Measurements from ENCODE around the gene PHC2.
"Not testable (repeated sequence)": the region's sequence is repeated elsewhere in the genome, so short reads cannot be mapped to it uniquely, and the experiment has no call there.

Gene PHC2

DNA sequence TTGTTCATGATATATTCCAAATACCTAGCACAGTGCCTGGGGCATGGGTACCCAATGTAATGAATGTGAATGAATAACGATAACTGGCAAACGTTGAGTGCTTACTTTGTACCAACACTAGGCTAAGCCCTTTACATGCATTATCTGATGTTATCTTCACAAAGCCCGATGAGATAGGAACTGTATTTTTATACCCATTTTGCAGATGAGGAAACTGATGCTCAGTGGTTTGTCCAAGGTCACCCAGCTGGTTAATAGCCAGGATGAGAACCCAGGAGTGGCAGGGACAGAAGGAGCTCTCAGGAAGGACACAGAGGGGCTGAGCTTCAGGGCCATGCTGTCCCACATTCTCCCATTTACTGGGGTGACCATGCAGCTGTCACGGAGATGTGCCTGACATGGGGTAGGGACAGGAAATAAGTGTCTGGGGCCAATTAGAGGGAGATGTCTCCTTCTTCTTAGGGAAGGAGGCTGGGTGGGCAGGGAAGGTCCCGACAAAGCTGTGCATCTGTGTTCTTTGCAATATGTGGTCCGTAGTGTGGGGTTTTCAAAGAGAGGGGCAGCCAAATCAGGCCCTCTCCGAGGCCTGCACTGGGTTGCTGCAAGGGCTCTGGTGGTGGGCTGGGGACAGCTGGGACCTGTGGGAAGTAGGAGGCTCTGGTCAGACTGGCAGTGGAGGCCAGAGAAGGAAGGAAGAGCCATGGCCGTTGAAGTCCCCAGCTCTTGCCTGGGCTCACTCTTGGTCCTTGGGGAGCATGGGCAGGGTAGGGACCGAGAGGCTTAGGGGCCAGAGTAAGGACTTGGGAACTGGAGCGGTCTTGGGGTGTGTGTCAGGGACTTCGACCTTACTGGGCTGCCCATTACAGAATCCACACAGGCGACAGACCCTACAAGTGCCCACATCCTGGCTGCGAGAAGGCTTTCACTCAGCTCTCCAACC is 136.6 kb downstream of the PHC2 start:
- Mint-ChIP-seq H3K9me3 (peaks cover 3% of the 10 kb centered on the region), H3K27ac (no peak overlapping the region), H3K4me3 (no peak overlapping the region), H3K36me3 (peaks cover 58% of the 10 kb centered on the region), H3K4me1 (peaks cover 16% of the 10 kb centered on the region), H3K27me3 (no peaks in the 10 kb centered on the region)
- no peak for ATAC-seq

DNA sequence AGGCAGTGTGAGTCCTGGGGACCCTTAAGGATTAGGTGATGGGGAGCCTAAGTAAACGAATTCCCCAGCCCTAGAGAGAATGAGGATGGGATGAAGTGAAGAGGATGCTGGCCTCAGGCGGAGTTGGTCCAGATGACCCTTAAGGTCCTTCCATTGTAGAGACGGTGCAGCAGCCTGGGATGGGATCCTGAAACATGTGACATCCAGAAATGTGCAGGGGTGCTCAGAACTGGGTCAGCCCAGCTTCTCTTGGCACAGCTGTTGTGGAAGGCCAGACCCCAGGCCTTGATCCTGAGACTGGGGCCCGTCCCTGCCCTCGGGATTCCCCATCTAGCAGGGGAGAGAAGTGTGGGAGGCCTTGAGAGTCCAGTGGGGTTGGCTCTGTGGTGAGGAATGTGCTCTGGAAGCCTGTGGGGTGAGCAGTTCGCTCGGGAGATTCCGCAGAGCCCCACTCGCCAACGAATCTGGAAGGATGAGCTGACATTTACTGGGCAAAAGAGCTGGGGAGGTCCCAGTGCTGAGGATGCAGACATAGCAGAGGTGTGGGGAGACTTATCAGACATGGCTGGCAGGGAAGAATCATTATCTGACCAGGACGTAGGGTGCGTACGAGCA is 138.1 kb downstream of the PHC2 start:
- H3K27me3 Mint-ChIP-seq = no peaks in the 10 kb centered on the region
- no peak overlapping the region for H3K27ac Mint-ChIP-seq

DNA sequence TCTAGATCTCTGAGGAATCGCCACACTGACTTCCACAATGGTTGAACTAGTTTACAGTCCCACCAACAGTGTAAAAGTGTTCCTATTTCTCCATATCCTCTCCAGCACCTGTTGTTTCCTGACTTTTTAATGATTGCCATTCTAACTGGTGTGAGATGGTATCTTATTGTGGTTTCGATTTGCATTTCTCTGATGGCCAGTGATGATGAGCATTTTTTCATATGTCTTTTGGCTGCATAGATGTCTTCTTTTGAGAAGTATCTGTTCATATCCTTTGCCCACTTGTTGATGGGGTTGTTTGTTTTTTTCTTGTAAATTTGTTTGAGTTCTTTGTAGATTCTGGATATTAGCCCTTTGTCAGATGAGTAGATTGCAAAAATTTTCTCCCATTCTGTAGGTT is 140.3 kb downstream of the PHC2 start:
- H3K36me3 Mint-ChIP-seq = peaks cover 51% of the 10 kb centered on the region
- H3K4me1 Mint-ChIP-seq = peaks cover 13% of the 10 kb centered on the region
- not testable (repeated sequence) for H3K4me3 Mint-ChIP-seq, ATAC-seq, H3K27me3 Mint-ChIP-seq, H3K27ac Mint-ChIP-seq, H3K9me3 Mint-ChIP-seq

More for the DNA sequence above, 138.1 kb downstream of the PHC2 start:
- Mint-ChIP-seq H3K4me1 (peaks cover 16% of the 10 kb centered on the region), H3K4me3 (no peak overlapping the region), H3K36me3 (peaks cover 58% of the 10 kb centered on the region), H3K9me3 (peaks cover 3% of the 10 kb centered on the region)
- ATAC-seq = no peak

DNA sequence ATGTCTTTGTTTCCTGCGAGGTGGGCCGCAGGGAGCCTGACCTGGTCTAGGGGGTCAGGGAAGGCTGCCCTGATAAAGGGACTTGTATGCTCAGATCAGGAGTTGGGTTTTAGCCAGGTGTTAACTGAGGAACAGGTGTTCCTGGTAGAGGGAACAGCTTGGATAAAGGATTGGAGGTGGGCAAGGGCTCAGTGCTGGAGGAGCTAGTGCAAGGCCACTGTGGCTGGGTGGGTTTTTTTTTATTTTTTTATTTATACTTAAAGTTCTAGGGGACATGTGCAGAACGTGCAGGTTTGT is 141.1 kb downstream of the PHC2 start:
- Mint-ChIP-seq H3K4me1 (peaks cover 8% of the 10 kb centered on the region), H3K27ac (no peak overlapping the region), H3K27me3 (no peaks in the 10 kb centered on the region), H3K4me3 (no peak overlapping the region), H3K36me3 (peaks cover 46% of the 10 kb centered on the region), H3K9me3 (peaks cover 3% of the 10 kb centered on the region)
- ATAC-seq = no peak

- Mint-ChIP-seq H3K27ac (no peak overlapping the region), H3K27me3 (no peaks in the 10 kb centered on the region), H3K36me3 (peaks cover 43% of the 10 kb centered on the region), H3K4me3 (no peak overlapping the region), H3K4me1 (peaks cover 8% of the 10 kb centered on the region), H3K9me3 (peaks cover 3% of the 10 kb centered on the region)
- no peak for ATAC-seq
Measured at GRCh38 chr1:33288976-33289857, 141.7 kb downstream of the PHC2 start.

DNA sequence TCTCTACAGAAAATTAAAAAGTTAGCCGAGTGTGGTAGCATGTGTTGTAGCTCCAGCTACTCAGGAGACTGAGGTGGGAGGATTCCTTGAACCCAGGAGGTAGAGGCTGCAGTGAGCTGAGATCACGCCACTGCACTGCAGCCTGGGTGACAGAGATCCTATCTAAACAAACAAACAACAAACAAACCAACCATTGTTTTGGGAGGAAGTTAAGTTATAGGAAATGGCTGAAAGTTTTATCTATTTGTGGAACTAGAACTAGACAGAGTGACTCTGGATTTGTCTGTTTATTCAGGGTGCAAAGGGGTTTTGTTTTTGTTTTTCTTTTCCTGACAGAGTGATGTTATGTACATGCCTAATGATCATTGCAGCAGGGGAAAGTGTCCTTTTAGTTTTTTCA is 143.6 kb downstream of the PHC2 start:
- Mint-ChIP-seq H3K9me3 (peaks cover 3% of the 10 kb centered on the region), H3K36me3 (peaks cover 47% of the 10 kb centered on the region), H3K4me3 (no peak overlapping the region), H3K4me1 (no peaks in the 10 kb centered on the region), H3K27ac (no peak overlapping the region), H3K27me3 (no peaks in the 10 kb centered on the region)
- no peak for ATAC-seq

GRCh38 chr1:33286451-33287185 is 144.3 kb downstream of the PHC2 start:
- Mint-ChIP-seq H3K27me3 (no peaks in the 10 kb centered on the region), H3K4me1 (no peaks in the 10 kb centered on the region), H3K27ac (no peak overlapping the region), H3K36me3 (peaks cover 53% of the 10 kb centered on the region), H3K4me3 (no peak overlapping the region), H3K9me3 (peaks cover 3% of the 10 kb centered on the region)
- ATAC-seq = no peak

DNA sequence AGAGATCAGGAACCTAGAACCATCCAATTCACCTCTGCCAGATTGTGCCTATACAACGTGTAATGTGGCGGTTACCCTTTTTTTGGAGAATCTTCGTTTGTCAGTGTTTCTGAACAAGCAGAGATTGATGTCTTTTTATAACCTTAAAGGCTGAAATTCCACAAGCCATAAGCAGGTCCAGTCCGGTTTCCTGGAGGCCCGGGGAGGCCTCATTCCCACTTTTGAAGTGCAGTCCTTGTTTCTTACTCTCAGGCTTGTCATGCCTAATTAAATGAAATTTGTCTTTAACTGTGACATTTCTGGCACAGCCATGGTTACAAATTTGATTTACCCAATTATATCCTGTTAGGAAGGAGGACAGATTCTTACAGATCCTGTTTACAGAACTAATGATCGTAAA is 146.8 kb downstream of the PHC2 start:
- ATAC-seq = no peak
- no peak overlapping the region for H3K4me3 Mint-ChIP-seq
- H3K27ac Mint-ChIP-seq = no peak overlapping the region
- peaks cover 56% of the 10 kb centered on the region for H3K36me3 Mint-ChIP-seq
- H3K4me1 Mint-ChIP-seq = no peaks in the 10 kb centered on the region
- no peaks in the 10 kb centered on the region for H3K9me3 Mint-ChIP-seq
- H3K27me3 Mint-ChIP-seq = no peaks in the 10 kb centered on the region

GRCh38 chr1:33282791-33283190 is 148.1 kb downstream of the PHC2 start:
- Mint-ChIP-seq H3K27ac (no peak overlapping the region), H3K27me3 (no peaks in the 10 kb centered on the region), H3K36me3 (peaks cover 45% of the 10 kb centered on the region), H3K9me3 (no peaks in the 10 kb centered on the region), H3K4me1 (no peaks in the 10 kb centered on the region), H3K4me3 (no peak overlapping the region)
- ATAC-seq = no peak

GRCh38 chr1:33281554-33282303 is 149.2 kb downstream of the PHC2 start:
- H3K4me1 Mint-ChIP-seq = no peaks in the 10 kb centered on the region
- peaks cover 51% of the 10 kb centered on the region for H3K36me3 Mint-ChIP-seq
- no peak overlapping the region for H3K27ac Mint-ChIP-seq
- no peaks in the 10 kb centered on the region for H3K27me3 Mint-ChIP-seq
- ATAC-seq = no peak
- H3K4me3 Mint-ChIP-seq = no peak overlapping the region
- H3K9me3 Mint-ChIP-seq = no peaks in the 10 kb centered on the region

- Mint-ChIP-seq H3K4me1 (no peaks in the 10 kb centered on the region), H3K4me3 (no peak overlapping the region), H3K27ac (no peak overlapping the region), H3K36me3 (peaks cover 51% of the 10 kb centered on the region), H3K9me3 (no peaks in the 10 kb centered on the region), H3K27me3 (no peaks in the 10 kb centered on the region)
- ATAC-seq = no peak
Measured at GRCh38 chr1:33280091-33280661, 150.7 kb downstream of the PHC2 start.

- ATAC-seq = no peak
- H3K4me3 Mint-ChIP-seq = no peak overlapping the region
- H3K27ac Mint-ChIP-seq = no peak overlapping the region
- H3K9me3 Mint-ChIP-seq = no peaks in the 10 kb centered on the region
- H3K36me3 Mint-ChIP-seq = peaks cover 37% of the 10 kb centered on the region
- peaks cover 23% of the 10 kb centered on the region for H3K4me1 Mint-ChIP-seq
- H3K27me3 Mint-ChIP-seq = no peaks in the 10 kb centered on the region
Measured at GRCh38 chr1:33277488-33278084, 153.3 kb downstream of the PHC2 start.

DNA sequence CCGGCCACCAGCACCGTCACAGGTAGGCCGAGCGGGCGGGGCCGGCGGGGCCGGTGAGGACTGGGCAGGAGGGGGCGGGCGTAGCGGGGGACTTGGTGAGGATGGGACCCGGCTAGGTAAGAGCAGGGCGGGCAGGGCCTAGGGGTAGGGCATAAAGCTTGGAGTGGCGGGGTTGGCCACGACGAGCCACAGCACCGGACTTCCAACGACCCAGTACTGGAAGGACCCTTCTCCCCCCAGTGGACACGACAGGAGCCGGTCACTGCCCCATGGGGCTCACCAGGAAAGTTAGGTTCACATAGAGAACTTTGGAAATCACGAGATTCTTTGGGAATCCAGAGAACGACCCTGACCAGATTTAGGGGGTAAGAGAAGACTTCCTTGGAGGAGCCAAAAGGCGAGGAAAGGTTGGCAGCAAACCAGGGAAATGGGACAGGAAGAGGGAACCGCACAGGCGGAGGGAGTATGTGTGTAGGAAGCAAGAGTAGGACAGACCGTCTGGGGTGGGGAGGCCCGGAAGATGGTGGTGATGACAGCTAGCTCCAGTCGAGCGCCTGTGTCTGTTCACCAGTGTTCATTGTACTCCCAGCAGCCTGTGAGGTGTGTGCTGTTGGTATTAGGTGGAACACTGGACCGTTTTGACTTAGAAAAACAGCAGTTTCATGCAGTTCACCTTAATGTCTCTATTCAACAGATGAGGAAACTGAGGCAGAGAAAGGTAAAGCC is 154.2 kb downstream of the PHC2 start:
- Mint-ChIP-seq H3K36me3 (peaks cover 29% of the 10 kb centered on the region), H3K27ac (no peak overlapping the region), H3K9me3 (no peaks in the 10 kb centered on the region), H3K27me3 (no peaks in the 10 kb centered on the region), H3K4me1 (peaks cover 30% of the 10 kb centered on the region), H3K4me3 (no peak overlapping the region)
- ATAC-seq = no peak

Measured in stimulated activated memory B cell treated with anti-CD40 and anti-IgM and Interleukin-4, amounts not matched to agents 10 μg/mL and 1 μg/mL and 100 μg/mL, for 72 hours (primary cell).